Brain microvascular endothelial cell (primary cell): ENCODE results near the gene GGT5.

ENCODE experiments used
- DNase-seq: peaks from one replicate; pipeline ENCODE4 v3.0.0-alpha.2; 2020
- H3K27ac ChIP-seq: fragments of 250-450 bp; sonication (Bioruptor Pico); 2 replicates; pipeline ENCODE4 v1.5.1; 2020; ENCODE audit warnings: mild to moderate bottlenecking, moderate library complexity
- H3K27me3 ChIP-seq: fragments of 250-450 bp; sonication (Bioruptor Pico); replicated peaks from 2 replicates; pipeline ENCODE4 v1.5.1; 2020; ENCODE audit warnings: mild to moderate bottlenecking
- H3K36me3 ChIP-seq: fragments of 250-450 bp; sonication (Bioruptor Pico); replicated peaks from 2 replicates; pipeline ENCODE4 v1.5.1; 2020; ENCODE audit warnings: mild to moderate bottlenecking
- H3K4me3 ChIP-seq: 2 replicates; pipeline ENCODE4 v1.5.1; 2011; ENCODE audit warnings: low read depth, mild to moderate bottlenecking, control low read depth, low read length, moderate library complexity
- in situ Hi-C: cut with HindIII; loops from 2 replicates; pipeline ENCODE4 v1.10.0; 2017; ENCODE audit warnings: low sequenced_read_pairs, low pct_ligation_motif_present
- TF ChIP-seq, protein P1 (sequence below): IDR thresholded peaks from 2 replicates; pipeline ENCODE4 v1.5.1; 2011; ENCODE audit warnings: low read depth, mild to moderate bottlenecking, moderate library complexity, low read length, control low read depth, inconsistent platforms; ENCODE audit errors: missing control alignments

Gene GGT5

DNA sequence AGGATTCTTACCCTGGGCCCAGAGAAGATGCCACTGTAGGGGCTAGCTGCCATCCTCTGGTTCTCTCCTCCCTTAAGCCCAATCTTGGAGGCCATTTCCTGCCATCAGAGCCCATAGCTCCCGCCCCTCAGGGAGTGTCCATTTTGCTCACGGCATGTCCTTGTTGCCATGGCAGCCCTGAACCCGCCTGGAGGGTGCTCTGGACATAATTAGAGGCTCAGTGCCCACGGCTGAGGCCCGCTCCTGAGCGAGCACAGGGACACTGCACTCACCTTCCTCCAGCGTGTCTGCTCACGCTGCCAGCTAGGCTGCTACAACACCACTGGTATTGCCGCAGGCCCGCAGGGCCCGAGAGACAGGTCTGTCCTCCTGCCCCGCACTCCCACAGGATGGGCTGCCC, 74.7 kb downstream of the GGT5 start:
- TF ChIP-seq, protein P1, sequence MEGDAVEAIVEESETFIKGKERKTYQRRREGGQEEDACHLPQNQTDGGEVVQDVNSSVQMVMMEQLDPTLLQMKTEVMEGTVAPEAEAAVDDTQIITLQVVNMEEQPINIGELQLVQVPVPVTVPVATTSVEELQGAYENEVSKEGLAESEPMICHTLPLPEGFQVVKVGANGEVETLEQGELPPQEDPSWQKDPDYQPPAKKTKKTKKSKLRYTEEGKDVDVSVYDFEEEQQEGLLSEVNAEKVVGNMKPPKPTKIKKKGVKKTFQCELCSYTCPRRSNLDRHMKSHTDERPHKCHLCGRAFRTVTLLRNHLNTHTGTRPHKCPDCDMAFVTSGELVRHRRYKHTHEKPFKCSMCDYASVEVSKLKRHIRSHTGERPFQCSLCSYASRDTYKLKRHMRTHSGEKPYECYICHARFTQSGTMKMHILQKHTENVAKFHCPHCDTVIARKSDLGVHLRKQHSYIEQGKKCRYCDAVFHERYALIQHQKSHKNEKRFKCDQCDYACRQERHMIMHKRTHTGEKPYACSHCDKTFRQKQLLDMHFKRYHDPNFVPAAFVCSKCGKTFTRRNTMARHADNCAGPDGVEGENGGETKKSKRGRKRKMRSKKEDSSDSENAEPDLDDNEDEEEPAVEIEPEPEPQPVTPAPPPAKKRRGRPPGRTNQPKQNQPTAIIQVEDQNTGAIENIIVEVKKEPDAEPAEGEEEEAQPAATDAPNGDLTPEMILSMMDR: no peak
- no peaks in the 10 kb centered on the region for H3K27me3 ChIP-seq
- no peak overlapping the region for H3K4me3 ChIP-seq
- in situ Hi-C loops: no loop called here
- no peak for DNase-seq
- H3K27ac ChIP-seq: no peak overlapping the region
- H3K36me3 ChIP-seq: peaks cover 40% of the 10 kb centered on the region
